Peyer's patch (tissue), 4 donors: ENCODE results near the gene DAW1.

Experiments
- POLR2A ChIP-seq, 2 donors: fragments of 450-650 bp; IDR thresholded peaks; one replicate each; pipeline ENCODE4 v1.5.1; 2017; ENCODE audit warnings: antibody characterized with exemption in 2 of 2, mild to moderate bottlenecking in 2 of 2, moderate library complexity in 2 of 2
- TF ChIP-seq, protein P1 (sequence below), 6 experiments: fragments of 450-650 bp in 4 of 6; fragments of 200-600 bp in 2 of 6; sonication (generic) in 1 of 6; IDR thresholded peaks; one replicate each; pipeline ENCODE4 v1.5.1; 2017 to 2019; ENCODE audit warnings: antibody characterized with exemption in 6 of 6, mild to moderate bottlenecking in 3 of 6, moderate library complexity in 1 of 6

DNA sequence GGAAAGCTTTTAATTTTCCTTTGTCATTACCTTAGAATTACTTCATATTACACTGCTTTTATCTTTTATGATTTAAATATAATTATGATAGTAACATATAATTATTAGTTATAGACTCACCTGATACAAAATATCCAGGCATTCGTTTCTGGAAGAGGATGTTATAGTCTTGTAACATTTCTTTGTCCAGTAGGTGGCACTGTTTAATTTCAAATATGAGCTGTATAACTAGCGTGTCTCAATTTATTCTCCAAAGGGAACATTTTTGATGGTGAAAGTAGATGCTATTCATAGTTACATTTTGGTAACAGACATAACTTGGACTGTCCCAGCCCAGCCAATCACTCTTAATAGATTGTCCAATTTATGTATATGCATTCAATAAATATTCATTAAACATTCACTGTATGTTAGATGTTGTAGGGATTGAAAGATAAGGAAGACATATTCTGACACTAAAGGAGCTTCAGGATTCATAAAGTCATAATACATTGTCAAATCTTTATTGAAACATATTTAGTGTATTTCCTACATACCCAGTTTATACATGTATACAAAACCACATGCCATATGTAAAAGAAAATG, 19.2 kb downstream of the DAW1 start:
- TF ChIP-seq, protein P1, sequence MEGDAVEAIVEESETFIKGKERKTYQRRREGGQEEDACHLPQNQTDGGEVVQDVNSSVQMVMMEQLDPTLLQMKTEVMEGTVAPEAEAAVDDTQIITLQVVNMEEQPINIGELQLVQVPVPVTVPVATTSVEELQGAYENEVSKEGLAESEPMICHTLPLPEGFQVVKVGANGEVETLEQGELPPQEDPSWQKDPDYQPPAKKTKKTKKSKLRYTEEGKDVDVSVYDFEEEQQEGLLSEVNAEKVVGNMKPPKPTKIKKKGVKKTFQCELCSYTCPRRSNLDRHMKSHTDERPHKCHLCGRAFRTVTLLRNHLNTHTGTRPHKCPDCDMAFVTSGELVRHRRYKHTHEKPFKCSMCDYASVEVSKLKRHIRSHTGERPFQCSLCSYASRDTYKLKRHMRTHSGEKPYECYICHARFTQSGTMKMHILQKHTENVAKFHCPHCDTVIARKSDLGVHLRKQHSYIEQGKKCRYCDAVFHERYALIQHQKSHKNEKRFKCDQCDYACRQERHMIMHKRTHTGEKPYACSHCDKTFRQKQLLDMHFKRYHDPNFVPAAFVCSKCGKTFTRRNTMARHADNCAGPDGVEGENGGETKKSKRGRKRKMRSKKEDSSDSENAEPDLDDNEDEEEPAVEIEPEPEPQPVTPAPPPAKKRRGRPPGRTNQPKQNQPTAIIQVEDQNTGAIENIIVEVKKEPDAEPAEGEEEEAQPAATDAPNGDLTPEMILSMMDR (IDR thresholded peaks at IDR 0.05): peak; percentile 8 to 69 (median 62)
- no peak for TF ChIP-seq POLR2A (IDR thresholded peaks at IDR 0.05)
